ENCODE data around the gene THOC6.

- TF ChIP-seq SP1 (IDR thresholded peaks at IDR 0.05), result no peak
- TF ChIP-seq CTBP1 (IDR thresholded peaks at IDR 0.05; ENCODE audit: borderline replicate concordance), result no peak
- TF ChIP-seq NFRKB (IDR thresholded peaks at IDR 0.05), result no peak
- TF ChIP-seq LEF1 (IDR thresholded peaks at IDR 0.05; ENCODE audit: borderline replicate concordance), result no peak
- no peak for TF ChIP-seq BHLHE40 (IDR thresholded peaks at IDR 0.05; ENCODE audit: borderline replicate concordance)
These were observed 35.9 kb downstream of the THOC6 start for GRCh38 chr16:3059723-3060242.
